Panc1 (cell line): ENCODE data around the gene PAIP1.

Source experiments
- POLR2AphosphoS5 ChIP-seq: IDR thresholded peaks from 2 replicates; pipeline ENCODE4 v1.6.1; 2012; ENCODE audit warnings: mild to moderate bottlenecking, low read depth, low read length, moderate library complexity
- SIN3A ChIP-seq: IDR thresholded peaks from 2 replicates; pipeline ENCODE4 v1.6.1; 2012; ENCODE audit warnings: low read depth, mild to moderate bottlenecking, low read length, moderate library complexity, borderline replicate concordance; ENCODE audit not compliant: insufficient read depth
- TF ChIP-seq, protein P1 (sequence below): fragments of 450-650 bp; IDR thresholded peaks from 2 replicates; pipeline ENCODE4 v1.5.1; 2017; ENCODE audit warnings: mild to moderate bottlenecking
- TF ChIP-seq, protein P2 (sequence below), 2 experiments: IDR thresholded peaks; 2 replicates each; pipeline ENCODE4 v1.6.1; 2011 to 2012; ENCODE audit warnings: low read depth in 2 of 2, control low read depth in 1 of 2, low read length in 1 of 2, mild to moderate bottlenecking in 1 of 2, moderate library complexity in 1 of 2; ENCODE audit not compliant: insufficient read depth in 1 of 2

DNA sequence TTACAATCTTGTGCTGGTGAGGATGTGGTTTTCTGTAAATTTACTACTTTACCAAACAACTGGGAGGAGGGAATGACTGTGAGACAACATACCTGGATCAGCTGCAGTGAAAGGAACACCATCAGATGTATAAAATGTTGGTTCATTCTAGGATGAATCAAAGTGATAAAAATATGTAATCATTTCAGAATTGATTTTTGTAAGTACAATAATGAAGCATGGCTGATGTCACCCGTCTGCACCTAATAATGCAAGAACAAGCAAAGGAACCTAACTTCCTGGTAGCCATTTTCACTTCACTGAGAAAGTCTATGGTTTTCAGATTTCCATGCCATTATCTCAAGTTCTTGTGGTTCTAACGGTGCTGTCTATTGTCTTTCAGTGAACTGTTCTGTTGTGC lies 23.2 kb downstream of the PAIP1 start:
- TF ChIP-seq, protein P1, sequence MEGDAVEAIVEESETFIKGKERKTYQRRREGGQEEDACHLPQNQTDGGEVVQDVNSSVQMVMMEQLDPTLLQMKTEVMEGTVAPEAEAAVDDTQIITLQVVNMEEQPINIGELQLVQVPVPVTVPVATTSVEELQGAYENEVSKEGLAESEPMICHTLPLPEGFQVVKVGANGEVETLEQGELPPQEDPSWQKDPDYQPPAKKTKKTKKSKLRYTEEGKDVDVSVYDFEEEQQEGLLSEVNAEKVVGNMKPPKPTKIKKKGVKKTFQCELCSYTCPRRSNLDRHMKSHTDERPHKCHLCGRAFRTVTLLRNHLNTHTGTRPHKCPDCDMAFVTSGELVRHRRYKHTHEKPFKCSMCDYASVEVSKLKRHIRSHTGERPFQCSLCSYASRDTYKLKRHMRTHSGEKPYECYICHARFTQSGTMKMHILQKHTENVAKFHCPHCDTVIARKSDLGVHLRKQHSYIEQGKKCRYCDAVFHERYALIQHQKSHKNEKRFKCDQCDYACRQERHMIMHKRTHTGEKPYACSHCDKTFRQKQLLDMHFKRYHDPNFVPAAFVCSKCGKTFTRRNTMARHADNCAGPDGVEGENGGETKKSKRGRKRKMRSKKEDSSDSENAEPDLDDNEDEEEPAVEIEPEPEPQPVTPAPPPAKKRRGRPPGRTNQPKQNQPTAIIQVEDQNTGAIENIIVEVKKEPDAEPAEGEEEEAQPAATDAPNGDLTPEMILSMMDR: no peak
- TF ChIP-seq POLR2AphosphoS5 (no peak), SIN3A (no peak)
- TF ChIP-seq, protein P2, sequence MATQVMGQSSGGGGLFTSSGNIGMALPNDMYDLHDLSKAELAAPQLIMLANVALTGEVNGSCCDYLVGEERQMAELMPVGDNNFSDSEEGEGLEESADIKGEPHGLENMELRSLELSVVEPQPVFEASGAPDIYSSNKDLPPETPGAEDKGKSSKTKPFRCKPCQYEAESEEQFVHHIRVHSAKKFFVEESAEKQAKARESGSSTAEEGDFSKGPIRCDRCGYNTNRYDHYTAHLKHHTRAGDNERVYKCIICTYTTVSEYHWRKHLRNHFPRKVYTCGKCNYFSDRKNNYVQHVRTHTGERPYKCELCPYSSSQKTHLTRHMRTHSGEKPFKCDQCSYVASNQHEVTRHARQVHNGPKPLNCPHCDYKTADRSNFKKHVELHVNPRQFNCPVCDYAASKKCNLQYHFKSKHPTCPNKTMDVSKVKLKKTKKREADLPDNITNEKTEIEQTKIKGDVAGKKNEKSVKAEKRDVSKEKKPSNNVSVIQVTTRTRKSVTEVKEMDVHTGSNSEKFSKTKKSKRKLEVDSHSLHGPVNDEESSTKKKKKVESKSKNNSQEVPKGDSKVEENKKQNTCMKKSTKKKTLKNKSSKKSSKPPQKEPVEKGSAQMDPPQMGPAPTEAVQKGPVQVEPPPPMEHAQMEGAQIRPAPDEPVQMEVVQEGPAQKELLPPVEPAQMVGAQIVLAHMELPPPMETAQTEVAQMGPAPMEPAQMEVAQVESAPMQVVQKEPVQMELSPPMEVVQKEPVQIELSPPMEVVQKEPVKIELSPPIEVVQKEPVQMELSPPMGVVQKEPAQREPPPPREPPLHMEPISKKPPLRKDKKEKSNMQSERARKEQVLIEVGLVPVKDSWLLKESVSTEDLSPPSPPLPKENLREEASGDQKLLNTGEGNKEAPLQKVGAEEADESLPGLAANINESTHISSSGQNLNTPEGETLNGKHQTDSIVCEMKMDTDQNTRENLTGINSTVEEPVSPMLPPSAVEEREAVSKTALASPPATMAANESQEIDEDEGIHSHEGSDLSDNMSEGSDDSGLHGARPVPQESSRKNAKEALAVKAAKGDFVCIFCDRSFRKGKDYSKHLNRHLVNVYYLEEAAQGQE (IDR thresholded peaks at IDR 0.05; ENCODE audit: insufficient read depth in 1 of 2, low read depth in 2 of 2, low read length in 1 of 2): no peak
